ENCODE results near the gene COL4A1.
"Not testable (repeated sequence)": the region's sequence is repeated elsewhere in the genome, so short reads cannot be mapped to it uniquely, and the experiment has no call there.

Gene COL4A1

DNA sequence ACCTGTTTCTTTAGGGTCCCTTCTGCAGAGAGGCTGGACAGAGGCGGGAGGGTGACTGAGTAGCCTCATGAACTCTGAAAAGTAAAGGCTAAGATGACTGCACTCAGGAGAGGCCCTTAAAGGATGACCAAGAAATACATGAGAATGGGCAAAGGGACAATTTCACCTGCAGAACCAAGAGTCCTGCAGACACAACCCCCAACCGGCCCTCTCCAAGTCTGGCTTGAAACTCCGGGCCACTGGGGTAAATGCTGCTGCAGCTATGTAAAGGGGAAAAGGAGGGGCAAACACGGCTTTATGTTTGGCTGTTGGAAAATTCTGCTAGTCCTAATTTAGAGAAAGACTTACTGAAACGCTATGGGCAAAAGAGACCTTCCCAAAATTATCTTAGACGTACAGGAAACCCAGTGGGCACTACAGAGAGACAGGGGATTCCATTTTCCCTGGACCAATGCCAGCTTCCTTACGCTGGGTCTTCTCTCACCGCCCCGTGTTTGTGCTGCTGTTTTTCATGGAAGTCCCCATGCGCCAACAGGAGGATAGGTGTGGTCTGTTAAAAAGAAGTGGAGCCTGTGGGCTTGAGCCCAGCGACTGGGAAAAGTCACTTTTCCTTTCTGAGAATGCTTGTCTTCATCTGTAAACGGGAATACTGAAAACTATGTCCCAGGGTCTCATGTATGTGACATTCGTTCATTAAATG is 10.7 kb upstream of the COL4A1 start:
- 82% methylated on average over 11 of the region's 13 CpGs for WGBS (ENCODE audit: insufficient coverage)
- H3K27me3 ChIP-seq (replicated peaks in 2 of 5; ENCODE audit: control insufficient read depth in 4 of 5, insufficient read depth in 5 of 5, low read length in 4 of 5), result peaks cover 0 to 81% (median 16%) of the 10 kb centered on the region in 5 experiments
- POLR2A ChIA-PET, result no interaction called here
- no peaks in the 10 kb centered on the region for H3K9me3 ChIP-seq (ENCODE audit: control extremely low read depth in 1 of 5, control insufficient read depth in 4 of 5, insufficient read depth in 2 of 5, low read depth in 1 of 5, low read length in 4 of 5)
- no peaks in the 10 kb centered on the region for H3K36me3 ChIP-seq (ENCODE audit: control insufficient read depth in 4 of 4, insufficient read depth in 4 of 4, low read length in 3 of 4)
- no peaks in the 10 kb centered on the region for H3K4me1 ChIP-seq (ENCODE audit: control extremely low read depth in 1 of 4, control insufficient read depth in 4 of 4, insufficient read depth in 4 of 4, low read length in 3 of 4)
- H3K4me3 ChIP-seq (ENCODE audit: control insufficient read depth in 1 of 7, extremely low read depth in 1 of 7, insufficient read depth in 4 of 7, low read depth in 2 of 7, low read length in 6 of 7), result no peak overlapping the region
- no peak for DNase-seq
- H3K27ac ChIP-seq (ENCODE audit: insufficient read depth in 1 of 2, low read depth in 1 of 2, low read length in 2 of 2, poor library complexity in 1 of 2, severe bottlenecking in 2 of 2), result no peak overlapping the region
- CTCF ChIA-PET, result no interaction called here

GRCh38 chr13:110317093-110317492 is 10.1 kb upstream of the COL4A1 start:
- CTCF ChIA-PET, result no interaction called here
- peaks cover 0 to 81% (median 19%) of the 10 kb centered on the region in 5 experiments for H3K27me3 ChIP-seq (replicated peaks in 2 of 5; ENCODE audit: control insufficient read depth in 4 of 5, insufficient read depth in 5 of 5, low read length in 4 of 5)
- DNase-seq, result no peak
- POLR2A ChIA-PET, result no interaction called here
- no peak overlapping the region for H3K4me3 ChIP-seq (ENCODE audit: control insufficient read depth in 1 of 7, extremely low read depth in 1 of 7, insufficient read depth in 4 of 7, low read depth in 2 of 7, low read length in 6 of 7)
- no peaks in the 10 kb centered on the region for H3K36me3 ChIP-seq (ENCODE audit: control insufficient read depth in 4 of 4, insufficient read depth in 4 of 4, low read length in 3 of 4)
- no peaks in the 10 kb centered on the region for H3K4me1 ChIP-seq (ENCODE audit: control extremely low read depth in 1 of 4, control insufficient read depth in 4 of 4, insufficient read depth in 4 of 4, low read length in 3 of 4)
- 94% methylated on average over 5 of the region's 5 CpGs for WGBS (ENCODE audit: insufficient coverage)
- H3K9me3 ChIP-seq (ENCODE audit: control extremely low read depth in 1 of 5, control insufficient read depth in 4 of 5, insufficient read depth in 2 of 5, low read depth in 1 of 5, low read length in 4 of 5), result no peaks in the 10 kb centered on the region
- H3K27ac ChIP-seq (ENCODE audit: insufficient read depth in 1 of 2, low read depth in 1 of 2, low read length in 2 of 2, poor library complexity in 1 of 2, severe bottlenecking in 2 of 2), result no peak overlapping the region

DNA sequence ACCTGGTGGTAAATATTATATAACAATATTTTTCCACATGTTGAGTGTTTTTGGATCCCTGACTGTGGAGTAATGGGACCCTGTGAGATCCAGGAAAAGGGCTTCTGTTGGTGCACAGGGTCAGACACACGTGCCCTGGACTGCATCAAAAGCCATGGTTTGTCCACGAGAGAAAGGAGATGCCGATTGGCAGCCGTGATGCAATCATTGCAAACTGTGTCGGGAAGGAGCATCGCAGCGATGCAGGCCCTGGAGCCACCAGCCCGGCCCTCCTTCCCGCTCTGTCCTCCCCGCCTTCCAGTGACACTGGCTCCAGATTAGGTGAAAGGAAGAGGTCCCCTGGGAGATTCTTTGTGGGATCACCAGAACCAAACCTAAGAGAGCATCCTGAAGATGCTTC is 9.2 kb upstream of the COL4A1 start:
- 87% methylated on average over 10 of the region's 10 CpGs for WGBS (ENCODE audit: insufficient coverage)
- Histone ChIP-seq H3K36me3 (ENCODE audit: control insufficient read depth in 4 of 4, insufficient read depth in 4 of 4, low read length in 3 of 4) (no peaks in the 10 kb centered on the region), H3K9me3 (ENCODE audit: control extremely low read depth in 1 of 5, control insufficient read depth in 4 of 5, insufficient read depth in 2 of 5, low read depth in 1 of 5, low read length in 4 of 5) (no peaks in the 10 kb centered on the region), H3K4me1 (ENCODE audit: control extremely low read depth in 1 of 4, control insufficient read depth in 4 of 4, insufficient read depth in 4 of 4, low read length in 3 of 4) (no peaks in the 10 kb centered on the region), H3K4me3 (ENCODE audit: control insufficient read depth in 1 of 7, extremely low read depth in 1 of 7, insufficient read depth in 4 of 7, low read depth in 2 of 7, low read length in 6 of 7) (no peak overlapping the region), H3K27ac (ENCODE audit: insufficient read depth in 1 of 2, low read depth in 1 of 2, low read length in 2 of 2, poor library complexity in 1 of 2, severe bottlenecking in 2 of 2) (no peak overlapping the region), H3K27me3 (replicated peaks in 2 of 5; ENCODE audit: control insufficient read depth in 4 of 5, insufficient read depth in 5 of 5, low read length in 4 of 5) (peaks cover 0 to 82% (median 28%) of the 10 kb centered on the region in 5 experiments)
- DNase-seq, result no peak
- CTCF ChIA-PET, result no interaction called here
- POLR2A ChIA-PET, result no interaction called here

GRCh38 chr13:110314516-110315245 is 7.7 kb upstream of the COL4A1 start:
- no peaks in the 10 kb centered on the region for H3K4me1 ChIP-seq (ENCODE audit: control extremely low read depth in 1 of 4, control insufficient read depth in 4 of 4, insufficient read depth in 4 of 4, low read length in 3 of 4)
- no peaks in the 10 kb centered on the region for H3K36me3 ChIP-seq (ENCODE audit: control insufficient read depth in 4 of 4, insufficient read depth in 4 of 4, low read length in 3 of 4)
- H3K27ac ChIP-seq (ENCODE audit: insufficient read depth in 1 of 2, low read depth in 1 of 2, low read length in 2 of 2, poor library complexity in 1 of 2, severe bottlenecking in 2 of 2), result no peak overlapping the region
- DNase-seq, result no peak
- ChIA-PET CTCF (no interaction called here), POLR2A (no interaction called here)
- WGBS (ENCODE audit: insufficient coverage), result 86% methylated on average over 18 of the region's 18 CpGs
- H3K9me3 ChIP-seq (ENCODE audit: control extremely low read depth in 1 of 5, control insufficient read depth in 4 of 5, insufficient read depth in 2 of 5, low read depth in 1 of 5, low read length in 4 of 5), result no peaks in the 10 kb centered on the region
- no peak overlapping the region for H3K4me3 ChIP-seq (ENCODE audit: control insufficient read depth in 1 of 7, extremely low read depth in 1 of 7, insufficient read depth in 4 of 7, low read depth in 2 of 7, low read length in 6 of 7)
- peaks cover 0 to 86% (median 40%) of the 10 kb centered on the region in 5 experiments for H3K27me3 ChIP-seq (replicated peaks in 2 of 5; ENCODE audit: control insufficient read depth in 4 of 5, insufficient read depth in 5 of 5, low read length in 4 of 5)

- DNase-seq; H3K4me1 ChIP-seq (ENCODE audit: control extremely low read depth in 1 of 4, control insufficient read depth in 4 of 4, insufficient read depth in 4 of 4, low read length in 3 of 4); POLR2A ChIA-PET; CTCF ChIA-PET; H3K36me3 ChIP-seq (ENCODE audit: control insufficient read depth in 4 of 4, insufficient read depth in 4 of 4, low read length in 3 of 4); H3K4me3 ChIP-seq (ENCODE audit: control insufficient read depth in 1 of 7, extremely low read depth in 1 of 7, insufficient read depth in 4 of 7, low read depth in 2 of 7, low read length in 6 of 7); H3K27ac ChIP-seq (ENCODE audit: insufficient read depth in 1 of 2, low read depth in 1 of 2, low read length in 2 of 2, poor library complexity in 1 of 2, severe bottlenecking in 2 of 2); H3K9me3 ChIP-seq (ENCODE audit: control extremely low read depth in 1 of 5, control insufficient read depth in 4 of 5, insufficient read depth in 2 of 5, low read depth in 1 of 5, low read length in 4 of 5): not testable (repeated sequence)
- WGBS (ENCODE audit: insufficient coverage), result 70% methylated on average over 7 of the region's 16 CpGs
- peaks cover 0 to 86% (median 46%) of the 10 kb centered on the region in 5 experiments for H3K27me3 ChIP-seq (replicated peaks in 2 of 5; ENCODE audit: control insufficient read depth in 4 of 5, insufficient read depth in 5 of 5, low read length in 4 of 5)
These were observed 6.8 kb upstream of the COL4A1 start for GRCh38 chr13:110313733-110314132.

DNA sequence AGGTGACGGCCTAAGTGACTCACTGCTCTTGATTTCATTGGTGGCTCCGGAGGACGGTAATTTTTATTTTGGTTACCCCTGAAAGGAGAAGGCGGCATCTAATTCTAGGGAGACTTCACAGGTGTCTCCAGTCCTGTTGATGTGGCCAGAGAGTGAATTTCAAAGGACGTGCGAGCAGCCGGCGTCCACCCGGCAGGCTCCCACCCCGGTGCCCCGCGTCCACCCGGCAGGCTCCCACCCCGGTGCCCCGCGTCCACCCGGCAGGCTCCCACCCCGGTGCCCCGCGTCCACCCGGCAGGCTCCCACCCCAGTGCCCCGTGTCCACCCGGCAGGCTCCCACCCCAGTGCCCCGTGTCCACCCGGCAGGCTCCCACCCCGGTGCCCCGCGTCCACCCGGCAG is 6.3 kb upstream of the COL4A1 start:
- H3K9me3 ChIP-seq (ENCODE audit: control extremely low read depth in 1 of 5, control insufficient read depth in 4 of 5, insufficient read depth in 2 of 5, low read depth in 1 of 5, low read length in 4 of 5); CTCF ChIA-PET; DNase-seq; POLR2A ChIA-PET; H3K36me3 ChIP-seq (ENCODE audit: control insufficient read depth in 4 of 4, insufficient read depth in 4 of 4, low read length in 3 of 4); H3K4me3 ChIP-seq (ENCODE audit: control insufficient read depth in 1 of 7, extremely low read depth in 1 of 7, insufficient read depth in 4 of 7, low read depth in 2 of 7, low read length in 6 of 7); H3K27ac ChIP-seq (ENCODE audit: insufficient read depth in 1 of 2, low read depth in 1 of 2, low read length in 2 of 2, poor library complexity in 1 of 2, severe bottlenecking in 2 of 2); H3K4me1 ChIP-seq (ENCODE audit: control extremely low read depth in 1 of 4, control insufficient read depth in 4 of 4, insufficient read depth in 4 of 4, low read length in 3 of 4): not testable (repeated sequence)
- WGBS (ENCODE audit: insufficient coverage), result 92% methylated on average over 15 of the region's 29 CpGs
- H3K27me3 ChIP-seq (replicated peaks in 2 of 5; ENCODE audit: control insufficient read depth in 4 of 5, insufficient read depth in 5 of 5, low read length in 4 of 5), result peaks cover 0 to 86% (median 50%) of the 10 kb centered on the region in 5 experiments

GRCh38 chr13:110312339-110313031 is 5.5 kb upstream of the COL4A1 start:
- CTCF ChIA-PET, result no interaction called here
- Histone ChIP-seq H3K4me1 (ENCODE audit: control extremely low read depth in 1 of 4, control insufficient read depth in 4 of 4, insufficient read depth in 4 of 4, low read length in 3 of 4) (peaks cover 0 to 15% (median 7%) of the 10 kb centered on the region in 4 experiments), H3K27me3 (replicated peaks in 2 of 5; ENCODE audit: control insufficient read depth in 4 of 5, insufficient read depth in 5 of 5, low read length in 4 of 5) (peaks cover 0 to 87% (median 56%) of the 10 kb centered on the region in 5 experiments), H3K36me3 (ENCODE audit: control insufficient read depth in 4 of 4, insufficient read depth in 4 of 4, low read length in 3 of 4) (no peaks in the 10 kb centered on the region), H3K9me3 (ENCODE audit: control extremely low read depth in 1 of 5, control insufficient read depth in 4 of 5, insufficient read depth in 2 of 5, low read depth in 1 of 5, low read length in 4 of 5) (no peaks in the 10 kb centered on the region), H3K4me3 (ENCODE audit: control insufficient read depth in 1 of 7, extremely low read depth in 1 of 7, insufficient read depth in 4 of 7, low read depth in 2 of 7, low read length in 6 of 7) (no peak overlapping the region), H3K27ac (ENCODE audit: insufficient read depth in 1 of 2, low read depth in 1 of 2, low read length in 2 of 2, poor library complexity in 1 of 2, severe bottlenecking in 2 of 2) (no peak overlapping the region)
- no peak for DNase-seq
- POLR2A ChIA-PET, result no interaction called here
- WGBS (ENCODE audit: insufficient coverage), result 91% methylated on average over 4 of the region's 4 CpGs
